DMS 273 treated with DMSO at 0.1 percent for 48 hours (cell line): ENCODE measurements around the gene ZNF467.

Source experiments
- DNase-seq: peaks from one replicate; lab custom pipeline; 2025; lab: John Stamatoyannopoulos, UW

The ZNF467 gene

DNA sequence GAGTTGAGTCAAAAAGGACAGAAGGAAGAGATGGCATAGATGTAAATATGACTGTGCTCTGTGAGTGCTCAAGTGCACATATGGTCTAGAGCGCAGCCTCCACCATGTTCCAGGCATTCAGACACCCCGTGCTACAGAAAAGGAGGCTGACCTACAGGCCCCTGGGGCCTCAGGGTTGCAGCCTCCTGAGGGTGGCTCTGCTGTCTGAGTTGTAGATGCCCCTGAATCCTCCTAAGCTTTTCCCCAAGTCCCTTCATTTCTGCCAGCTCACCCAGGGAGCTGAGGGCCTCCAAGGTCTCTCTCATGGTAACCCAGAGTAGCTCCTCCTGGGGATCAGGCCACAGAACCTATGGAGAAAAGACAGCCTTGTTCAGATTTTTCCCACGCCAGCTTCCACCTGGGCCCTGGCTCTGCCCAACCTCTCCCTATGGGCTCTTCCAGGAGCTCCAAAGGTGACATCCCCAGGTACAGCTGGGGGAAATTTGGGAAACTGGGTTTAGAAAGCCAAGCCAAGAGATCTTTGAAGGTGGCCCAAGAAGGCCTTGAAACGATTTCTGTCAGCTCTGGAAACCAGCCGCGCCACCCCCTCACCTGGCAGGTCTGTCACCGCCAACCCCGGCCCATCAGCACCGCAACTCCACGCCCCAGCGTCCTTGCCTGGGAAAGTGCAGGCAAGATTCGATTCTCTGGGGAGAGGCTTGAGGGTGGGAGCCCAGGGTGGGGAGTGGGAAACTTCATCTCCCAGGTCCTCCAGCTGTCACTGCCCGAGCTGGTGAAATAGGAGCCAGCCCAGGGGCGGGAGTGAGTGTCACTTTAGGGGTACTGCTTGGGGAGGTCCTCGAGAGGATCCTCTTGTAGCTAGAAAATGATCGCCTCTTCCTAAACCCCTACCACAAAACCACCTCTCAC lies 2.4 kb downstream of the ZNF467 start:
- no peak for DNase-seq

DNA sequence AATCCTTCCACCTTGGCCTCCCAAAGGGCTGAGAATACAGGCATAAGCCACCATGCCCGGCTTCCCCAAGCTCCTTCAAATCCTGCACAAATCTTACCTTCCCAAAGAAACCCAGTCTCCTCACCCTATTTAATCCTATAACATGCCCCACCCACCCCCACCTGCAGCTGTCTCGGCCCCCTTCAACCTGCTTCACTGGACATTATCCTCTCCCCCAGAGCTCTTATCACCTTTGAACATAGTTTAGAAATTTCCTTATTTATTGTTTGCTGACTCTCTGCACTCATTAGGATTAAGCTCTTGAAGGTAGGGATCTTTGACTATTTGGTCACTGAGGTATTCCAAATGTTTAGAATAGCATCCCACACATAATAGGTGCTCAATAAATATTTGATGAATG lies 3.5 kb downstream of the ZNF467 start:
- DNase-seq: no peak

DNA sequence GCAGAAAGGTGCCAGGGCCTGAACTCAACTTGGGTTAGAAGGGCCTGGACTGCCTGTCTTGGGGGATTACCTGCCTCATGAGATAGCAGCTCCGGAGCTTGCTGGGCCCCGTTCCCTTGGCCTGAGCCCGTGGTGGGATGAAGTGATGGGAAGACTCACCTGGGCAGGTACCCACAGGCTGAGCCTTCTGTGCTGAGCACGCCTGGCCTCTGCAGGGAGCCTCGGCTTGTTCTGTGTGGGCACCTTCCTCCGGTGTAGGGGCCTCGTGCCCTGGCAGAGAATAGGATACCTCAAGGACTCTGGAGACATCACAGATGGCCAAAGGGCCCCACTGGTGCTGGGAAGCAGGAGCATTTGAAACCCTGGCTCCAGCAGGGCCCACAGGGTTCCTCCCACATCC lies 4.5 kb downstream of the ZNF467 start:
- DNase-seq: no peak

DNA sequence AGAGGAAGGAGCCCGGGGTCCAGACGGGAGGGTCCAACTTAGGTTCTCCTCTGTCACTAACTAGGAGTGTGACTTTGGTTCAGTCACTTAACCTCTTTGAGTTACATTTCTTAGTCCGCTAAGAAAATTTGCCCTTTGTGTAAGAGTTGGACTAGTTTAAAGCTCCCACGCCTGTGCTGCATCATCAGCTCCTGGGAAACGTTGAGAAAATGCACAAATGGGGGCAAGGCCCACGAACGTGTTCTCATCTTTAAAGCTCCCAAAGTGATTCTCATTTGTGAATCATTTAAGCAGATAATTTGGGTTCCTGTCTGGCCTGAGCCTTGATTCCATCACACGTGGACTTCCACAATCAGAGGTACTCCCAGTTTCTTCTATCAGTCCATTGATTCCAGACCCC lies 6.3 kb downstream of the ZNF467 start:
- DNase-seq: no peak

DNA sequence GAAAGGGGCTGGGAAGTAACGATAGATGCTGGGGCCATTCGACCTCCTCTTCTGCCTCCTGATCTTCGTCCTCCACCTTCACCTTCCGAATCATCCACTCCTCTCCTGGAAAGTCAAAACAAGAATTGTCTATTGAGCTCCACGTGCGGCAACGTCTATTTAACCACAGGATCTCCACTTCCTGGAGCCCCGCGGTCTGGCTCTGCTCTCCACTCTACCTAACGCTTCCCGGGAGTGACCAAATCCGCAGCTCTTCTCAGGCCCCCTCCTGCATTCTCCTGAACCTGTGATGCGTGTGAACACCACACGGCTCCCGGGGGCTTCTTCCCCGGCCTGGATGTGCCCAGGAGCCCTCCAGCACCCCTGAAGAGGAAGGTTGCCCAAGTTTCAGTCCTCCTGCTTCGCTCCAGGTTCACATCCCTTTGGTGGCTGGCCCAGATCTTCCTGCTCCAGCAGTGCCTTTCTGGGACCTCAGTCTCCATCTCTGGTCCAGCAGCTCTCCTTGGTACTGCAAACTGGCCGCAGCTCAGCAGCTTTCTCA lies 7.2 kb downstream of the ZNF467 start:
- DNase-seq: no peak

DNA sequence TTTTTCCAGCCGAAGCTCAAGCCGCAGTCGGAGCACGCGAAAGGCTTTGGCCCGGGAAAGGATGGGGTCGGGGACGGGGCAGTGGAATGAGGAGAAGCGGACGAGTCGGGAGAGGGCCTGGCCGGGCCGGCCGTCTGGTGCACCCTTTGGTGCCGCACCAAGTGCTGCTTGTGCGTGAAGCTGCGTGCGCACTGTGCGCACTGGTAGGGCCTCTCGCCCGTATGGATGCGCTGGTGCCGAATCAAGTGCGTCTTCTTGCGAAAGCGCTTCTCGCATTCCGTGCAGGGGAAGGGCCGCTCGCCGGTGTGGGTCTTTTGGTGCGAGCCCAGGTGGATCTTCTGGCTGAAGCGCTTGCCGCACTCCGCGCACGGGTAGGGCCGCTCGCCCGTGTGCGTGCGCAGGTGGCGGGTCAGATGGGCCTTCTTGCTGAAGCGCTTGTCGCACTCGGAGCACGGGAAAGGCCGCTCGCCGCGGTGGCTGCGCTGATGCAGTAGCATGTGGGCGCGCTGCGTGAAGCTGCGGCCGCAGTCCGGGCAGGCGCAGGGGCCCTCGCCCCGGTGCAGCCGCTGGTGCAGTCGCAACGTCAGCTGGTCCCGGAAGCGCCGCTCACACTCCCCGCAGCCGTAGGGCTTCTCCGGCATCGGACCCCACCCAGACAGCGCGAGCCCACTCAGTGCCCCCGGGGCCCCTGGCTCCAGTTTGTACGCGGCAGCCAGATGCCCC lies 7.8 kb downstream of the ZNF467 start:
- no peak for DNase-seq

DNA sequence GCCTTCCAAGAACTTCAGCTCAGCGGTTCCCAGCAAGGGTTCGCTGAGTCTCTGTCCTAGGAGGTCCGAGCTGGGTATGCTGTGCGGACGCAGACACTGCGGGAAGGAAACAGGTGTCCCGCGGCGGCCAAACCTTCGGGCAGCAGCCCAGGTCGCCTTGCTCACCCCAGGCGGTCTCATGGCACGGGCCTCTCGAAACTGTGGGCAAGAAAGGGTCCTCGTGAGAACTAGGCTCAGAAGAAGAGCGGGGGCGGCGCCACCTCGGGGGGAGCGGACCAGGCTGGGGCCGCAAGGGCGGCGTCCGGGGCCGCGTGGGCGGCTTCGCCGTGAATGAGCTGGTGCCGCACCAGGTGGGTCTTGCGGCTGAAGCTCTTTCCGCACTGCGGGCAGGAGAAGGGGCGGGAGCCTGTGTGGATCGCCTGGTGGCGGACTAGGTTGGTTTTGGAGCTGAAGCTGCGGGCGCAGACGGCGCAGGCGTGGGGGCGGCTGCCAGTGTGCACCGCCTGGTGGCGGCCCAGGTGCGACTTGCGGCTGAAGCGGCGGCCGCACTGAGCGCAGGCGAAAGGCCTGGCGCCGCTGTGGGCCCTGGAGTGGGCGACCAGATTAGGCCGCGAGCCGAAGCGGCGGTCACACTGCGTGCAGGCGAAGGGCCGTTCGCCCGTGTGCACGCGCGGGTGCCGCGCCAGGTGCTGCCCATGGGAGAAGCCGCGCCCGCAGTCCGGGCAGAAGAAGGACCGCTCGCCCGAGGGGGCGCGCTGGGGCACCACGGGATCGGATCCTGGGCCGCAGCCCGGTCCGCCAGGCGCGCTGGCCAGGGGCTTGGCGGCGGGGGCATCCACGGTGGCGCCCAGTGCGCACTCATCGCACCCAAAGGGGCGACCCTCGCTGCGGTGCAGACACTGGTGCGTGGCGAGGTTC lies 8.6 kb downstream of the ZNF467 start:
- DNase-seq: no peak

DNA sequence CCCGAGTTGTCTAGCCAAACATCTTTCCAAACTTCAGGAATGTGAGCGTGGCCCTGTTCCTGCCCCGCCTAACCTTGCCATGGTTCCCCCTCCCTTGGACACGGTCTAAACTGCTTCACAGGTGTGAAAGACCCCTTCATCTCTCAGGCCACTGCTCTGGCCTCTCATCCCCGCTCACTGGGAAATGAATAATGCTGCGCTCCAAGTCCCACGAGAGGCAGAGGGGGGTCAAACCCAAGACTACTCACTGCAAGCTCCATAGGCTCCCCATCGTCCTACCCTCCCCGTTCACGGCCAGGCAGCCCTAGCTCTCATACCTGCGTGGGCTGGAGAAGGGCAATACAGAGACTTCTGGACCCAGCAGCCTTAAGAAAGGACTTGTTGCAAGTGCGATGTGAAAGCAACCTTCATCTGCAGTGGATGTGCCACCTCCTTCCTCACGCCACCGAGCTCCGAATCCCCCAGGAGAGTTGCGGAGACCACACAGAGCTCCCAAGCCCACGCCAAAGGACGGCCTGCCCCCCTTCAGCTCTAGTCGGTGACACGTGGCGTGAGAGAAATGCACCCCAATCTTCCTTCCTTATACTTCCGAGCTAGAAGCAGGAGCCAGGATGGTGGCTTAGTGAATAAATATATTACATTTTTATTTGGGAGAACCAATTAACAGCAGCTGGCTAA lies 9.7 kb downstream of the ZNF467 start:
- DNase-seq: no peak

DNA sequence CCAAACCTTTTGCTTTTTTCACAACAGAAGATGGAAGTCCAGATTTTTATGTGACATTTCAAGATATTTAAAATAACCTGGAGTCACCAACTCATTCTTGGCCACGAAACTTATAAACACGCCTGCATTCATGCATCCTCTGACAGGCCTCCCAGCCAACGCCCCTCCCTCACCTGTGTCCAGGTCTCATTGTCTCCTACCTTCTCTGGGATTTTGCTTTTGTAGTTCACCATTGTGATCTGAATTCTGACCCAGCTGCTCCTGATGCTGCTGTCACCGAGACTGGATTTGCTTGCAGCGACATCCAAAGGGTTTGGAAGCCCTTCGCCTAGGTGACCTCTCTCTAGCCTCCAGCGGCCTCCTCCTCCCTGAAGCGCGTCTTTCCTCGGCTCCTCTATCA lies 10.8 kb downstream of the ZNF467 start:
- DNase-seq: no peak

DNA sequence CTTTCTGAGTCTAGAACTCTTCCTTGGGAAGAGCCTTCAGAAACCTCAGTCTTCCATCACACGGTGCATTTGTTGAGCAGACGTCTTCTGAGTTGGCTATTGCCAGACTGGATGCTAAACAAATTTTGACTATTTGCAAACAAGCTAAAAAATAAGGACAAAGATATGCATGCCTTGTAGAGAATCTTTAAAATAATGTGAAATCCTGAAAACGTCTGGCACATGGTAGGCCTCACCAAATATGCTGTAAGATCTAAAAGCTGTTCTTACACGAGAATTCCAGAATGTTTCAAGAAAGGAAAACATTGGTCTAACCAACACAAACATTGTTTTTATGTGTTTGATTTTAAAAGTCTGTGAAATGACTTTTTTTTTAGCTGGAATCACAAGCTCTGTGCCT lies 11.3 kb downstream of the ZNF467 start:
- no peak for DNase-seq

DNA sequence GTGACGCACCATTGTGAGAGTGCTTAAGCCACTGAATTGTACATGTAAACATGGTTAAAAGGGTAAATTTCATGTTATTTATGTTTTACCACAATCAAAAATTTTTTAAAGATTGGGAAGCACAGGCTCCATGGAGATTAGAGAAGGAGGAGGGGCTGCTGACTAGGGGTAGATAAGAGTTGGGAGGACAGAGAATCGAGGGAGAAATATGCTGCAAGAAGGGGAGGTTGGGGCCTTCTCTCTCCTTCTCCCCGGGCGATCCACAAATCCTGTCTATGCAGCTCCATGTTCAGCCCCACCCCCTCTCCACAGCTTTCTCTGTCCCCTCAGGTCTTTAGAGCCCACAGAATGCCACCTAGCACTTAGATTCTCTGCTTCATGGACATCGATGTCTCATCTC lies 12.1 kb downstream of the ZNF467 start:
- DNase-seq: no peak

DNA sequence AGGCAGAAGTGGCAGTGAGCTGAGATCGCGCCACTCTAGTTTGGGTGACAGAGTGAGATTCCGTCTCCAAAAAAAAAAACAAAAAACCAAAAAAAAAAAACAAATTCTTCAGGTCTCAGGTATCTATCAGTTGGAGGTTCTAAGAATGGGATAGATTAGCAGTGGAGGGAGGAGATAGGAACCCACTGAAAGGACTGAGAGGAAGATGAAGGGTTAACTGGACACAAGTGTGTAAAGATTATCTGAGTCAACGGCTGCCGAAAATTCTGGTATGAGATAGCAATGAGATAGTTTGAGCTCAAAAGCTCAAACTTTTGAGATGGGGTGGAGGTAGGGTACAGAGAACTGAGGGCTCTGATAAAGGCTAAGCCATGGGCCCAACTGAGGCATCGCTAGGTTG lies 12.8 kb downstream of the ZNF467 start:
- no peak for DNase-seq

DNA sequence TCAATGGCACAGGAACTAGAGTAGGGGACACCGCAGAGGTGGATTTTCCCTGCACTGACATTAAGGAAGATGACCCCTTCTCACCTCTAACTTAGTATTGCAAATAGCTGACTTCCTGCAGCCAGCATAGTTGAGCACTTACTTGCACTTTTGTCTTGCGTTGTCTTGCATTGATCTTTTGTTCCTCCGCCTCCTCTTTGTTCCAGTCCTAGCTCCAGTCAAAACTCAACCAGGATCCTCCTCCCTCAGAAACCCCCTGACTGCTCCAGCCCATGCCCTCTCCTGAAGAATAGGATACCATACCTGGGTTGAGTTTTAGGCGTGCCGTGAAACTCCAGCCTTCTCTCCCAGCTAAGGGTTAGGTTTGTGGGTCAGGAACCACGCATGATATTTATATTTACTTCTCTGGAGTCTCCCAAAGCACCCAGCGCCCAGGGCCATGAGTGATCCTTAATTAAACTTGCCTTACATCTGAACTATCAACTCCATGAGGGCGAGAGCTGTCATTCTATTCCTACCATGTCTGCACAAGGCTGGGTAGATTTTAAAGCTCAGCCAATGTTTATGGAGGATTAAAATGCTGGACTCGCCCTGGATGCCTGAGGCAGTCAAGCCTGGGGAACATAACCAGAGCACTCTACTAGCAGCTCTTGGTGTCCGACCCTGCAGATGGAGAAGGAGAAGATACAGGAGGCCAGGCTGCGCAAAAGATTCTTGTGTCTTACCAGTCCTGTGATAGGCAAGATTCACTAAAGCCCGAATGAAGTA lies 14.1 kb downstream of the ZNF467 start:
- no peak for DNase-seq

DNA sequence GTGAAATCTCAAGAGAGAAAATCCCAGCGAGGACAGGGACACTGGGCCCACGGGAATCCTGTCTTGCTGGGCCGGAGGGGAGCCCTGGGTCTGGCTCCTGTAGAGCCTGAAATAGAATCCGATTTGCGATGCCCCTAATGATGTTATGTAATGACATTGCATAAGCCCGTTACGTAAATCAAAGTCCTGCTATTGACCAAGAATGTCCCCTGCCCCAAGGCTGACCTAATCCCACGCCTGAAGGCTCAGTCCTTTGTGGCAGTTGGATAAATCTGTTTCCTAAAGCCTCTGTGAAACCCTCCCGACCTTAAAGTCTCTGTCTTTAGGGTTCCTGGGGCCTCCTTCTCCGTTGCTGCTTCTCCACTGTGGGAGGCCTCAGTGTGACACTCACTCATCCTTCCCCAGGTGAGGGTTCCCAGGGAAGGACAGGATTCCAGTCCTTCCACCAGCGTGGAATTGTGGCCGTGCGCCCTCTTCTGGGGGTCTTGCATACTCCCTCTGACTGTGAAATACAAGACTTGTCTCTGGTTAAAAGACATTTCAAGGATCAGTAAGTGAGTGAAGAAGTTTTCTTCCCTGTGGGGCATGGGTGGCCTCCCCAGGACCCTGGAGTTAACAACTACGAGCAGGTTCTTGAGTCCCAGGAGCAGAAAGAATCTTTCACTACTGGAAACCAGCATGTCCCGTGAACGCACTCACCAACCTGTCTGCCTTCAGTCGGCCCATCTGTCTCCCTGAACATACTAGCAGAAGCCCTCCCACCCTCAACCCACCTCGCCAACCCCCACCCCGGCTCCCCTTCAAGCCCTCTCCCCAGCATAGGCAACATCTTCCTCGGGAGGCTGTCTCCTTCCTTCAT lies 19.8 kb downstream of the ZNF467 start:
- DNase-seq: peak; percentile 24

DNA sequence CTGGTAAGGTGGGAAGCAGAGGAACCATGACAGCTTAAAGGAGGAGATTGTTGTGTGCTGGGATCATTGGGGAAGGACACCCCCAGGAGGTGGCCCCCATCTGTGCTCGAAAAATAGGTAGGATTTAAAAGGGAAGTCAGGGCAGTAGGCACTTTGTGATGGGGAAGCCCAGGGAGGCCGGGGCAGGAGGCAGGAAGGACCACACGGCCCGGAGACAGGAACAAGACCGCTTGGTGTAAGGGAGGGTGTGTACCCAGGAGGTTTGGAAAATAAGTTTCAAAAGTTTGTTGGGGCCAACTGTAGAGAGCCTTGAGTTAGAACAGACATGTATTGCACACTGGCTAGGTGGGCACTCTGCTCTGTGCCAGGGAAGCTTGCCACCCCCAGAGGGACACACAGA lies 20.7 kb downstream of the ZNF467 start:
- no peak for DNase-seq

DNA sequence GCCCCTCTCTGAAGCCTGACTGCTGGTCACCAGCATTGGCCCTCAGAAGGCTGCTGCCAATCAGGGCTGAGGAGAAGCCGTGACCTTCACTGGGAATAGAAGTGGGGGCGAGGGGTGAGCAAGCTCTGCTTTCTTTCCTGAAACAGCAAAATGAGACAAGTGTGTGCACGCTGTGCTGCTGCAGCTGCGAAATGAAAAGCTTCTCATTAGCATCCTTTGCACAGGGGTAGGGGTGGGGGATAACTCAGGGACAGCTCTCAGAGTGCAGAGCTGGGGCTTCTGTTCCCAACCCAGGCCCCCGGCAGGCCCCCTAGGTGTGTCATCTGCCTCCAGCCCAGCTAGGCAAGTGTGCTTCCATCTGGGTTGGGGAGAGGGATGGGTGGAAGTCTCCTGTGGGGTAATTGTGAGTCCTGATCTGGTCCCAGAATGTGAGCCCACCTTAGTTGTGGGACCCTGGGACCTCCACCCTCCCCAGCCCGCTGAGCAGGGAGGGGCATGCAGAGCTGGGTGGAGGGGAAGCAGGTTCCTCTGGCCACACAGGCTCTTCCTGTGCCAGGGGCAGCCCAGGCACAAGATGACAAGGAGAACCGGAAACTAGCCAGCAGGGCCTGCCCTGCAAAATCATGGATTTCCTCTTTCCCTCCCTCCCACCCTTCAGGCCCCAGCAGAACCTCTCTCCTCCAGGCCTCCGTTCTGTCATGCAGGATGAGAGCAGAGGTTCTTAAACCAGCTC lies 22.2 kb downstream of the ZNF467 start:
- no peak for DNase-seq

DNA sequence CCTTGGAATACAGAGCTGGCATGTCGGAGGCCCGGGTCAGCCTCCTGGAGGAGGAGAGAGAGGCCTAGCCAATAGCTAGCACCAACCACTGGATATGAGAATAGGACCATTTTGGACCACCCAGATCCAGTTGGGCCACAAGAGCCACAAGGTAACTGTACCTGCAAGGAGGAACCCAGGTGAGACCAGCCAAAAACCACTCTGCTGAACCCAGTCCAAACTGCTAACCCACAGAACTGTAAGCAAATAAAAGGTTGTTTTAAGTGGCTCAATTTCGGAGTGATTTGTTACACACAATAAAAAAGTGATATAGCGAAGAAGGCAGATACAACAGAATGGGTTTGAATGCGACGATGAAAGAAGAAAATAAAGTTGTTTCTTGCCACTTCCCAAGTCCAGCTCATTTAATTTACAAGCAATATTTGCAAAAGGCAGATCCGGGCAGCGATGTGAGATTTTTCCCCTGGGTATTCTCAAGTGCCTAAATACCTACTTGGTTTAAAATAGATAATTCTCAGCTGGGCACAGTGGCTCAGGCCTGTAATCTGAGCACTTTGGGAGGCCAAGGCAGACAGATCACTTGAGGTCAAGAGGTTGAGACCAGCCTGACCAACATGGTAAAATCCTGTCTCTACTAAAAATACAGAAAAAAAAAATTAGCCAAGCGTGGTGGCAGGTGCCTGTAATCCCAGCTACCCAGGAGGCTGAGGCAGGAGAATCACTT lies 23.1 kb downstream of the ZNF467 start:
- DNase-seq: no peak

DNA sequence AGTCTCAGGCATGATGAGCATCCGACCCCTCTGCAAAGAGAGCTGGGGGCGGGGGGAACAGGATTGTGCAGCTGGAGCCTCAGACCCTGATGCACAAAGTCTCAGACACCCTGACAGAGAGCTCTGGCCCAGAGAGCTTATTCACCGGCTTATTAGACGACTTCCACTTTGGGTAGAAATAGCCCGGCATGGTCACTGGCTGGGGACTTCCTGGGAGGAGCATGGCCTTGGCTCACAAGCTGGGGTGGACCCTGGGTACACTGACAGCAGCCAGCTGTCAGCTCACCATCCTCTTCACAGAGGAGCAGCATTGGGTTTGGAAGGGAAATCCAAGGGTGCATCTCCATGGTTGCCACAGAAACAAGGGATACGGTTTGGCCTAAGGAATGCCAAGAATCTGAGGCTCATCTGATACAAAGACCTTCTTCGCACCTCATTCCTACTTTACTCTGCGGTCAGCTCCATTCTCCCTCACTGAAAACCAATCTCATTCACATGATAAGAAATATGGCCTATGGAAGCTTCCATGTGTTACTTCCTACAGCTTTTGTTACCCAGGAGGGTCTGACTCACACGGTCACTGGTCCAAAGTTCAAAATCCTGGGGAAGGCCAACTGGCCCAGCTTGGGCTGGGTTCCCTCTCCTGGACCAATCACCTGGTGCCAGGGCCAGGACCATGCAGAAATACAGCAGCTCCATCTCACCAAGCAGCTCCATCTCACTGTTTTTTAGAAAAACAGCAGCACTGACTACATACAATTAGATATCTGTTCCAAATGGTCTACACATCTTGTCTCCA lies 25.1 kb downstream of the ZNF467 start:
- no peak for DNase-seq
